HepG2 (cell line): ENCODE measurements around the gene SFT2D1. TPM values are rescaled to one million over a fixed set of nuclear protein-coding genes. Genes with fewer than 3 reads are reported as not detected.
"Not testable (repeated sequence)": the region's sequence is repeated elsewhere in the genome, so short reads cannot be mapped to it uniquely, and the experiment has no call there.

Experiments
- ATAC-seq: fragments of 200-7000 bp; cut with Tn5 transposase; 3 replicates; pipeline ENCODE4 v1.9.1; 2020; ENCODE audit warnings: mild to moderate bottlenecking, moderate library complexity
- BruUV-seq: library from RNA; stranded (reverse); fragments of 400-500 nt; replicated peaks from 2 replicates; lab custom pipeline; 2021; lab: Mats Ljungman, UMichigan
- CTCF ChIA-PET: fragments of 300-600 bp; formaldehyde crosslinking; extraction: SDS; loops from one replicate; lab custom pipeline; 2021; ENCODE audit warnings: low total read pairs, inconsistent platforms, low intra/inter-chr PET ratio; lab: Yijun Ruan, JAX
- POLR2A ChIA-PET: fragments of 350-600 bp; sonication (Branson Sonifier 250); formaldehyde crosslinking; loops from one replicate; lab custom pipeline; 2020; ENCODE audit warnings: antibody characterized with exemption, inconsistent platforms; lab: Yijun Ruan, JAX
- DNase-seq: peaks from one replicate; pipeline ENCODE4 v3.0.0-alpha.2; 2015; ENCODE audit warnings: low spot score
- FAIRE-seq: peaks from 3 replicates; lab custom pipeline; 2011; peaks lifted over from hg19 to GRCh38; lab: Jason Lieb, UNC
- H2AFZ ChIP-seq: one replicate; pipeline ENCODE4 v1.6.1; 2011; ENCODE audit warnings: low read length, inconsistent platforms
- H3K27ac ChIP-seq: fragments of 300-600 bp; 3 replicates; pipeline ENCODE4 v1.8.0; 2011; ENCODE audit warnings: mixed run types, mild to moderate bottlenecking, mixed read lengths, low read length, inconsistent platforms; ENCODE audit not compliant: insufficient read depth; ENCODE audit errors: extremely low read length
- H3K27me3 ChIP-seq, 2 experiments: fragments of 200-600 bp in 1 of 2; 2 replicates in 1 of 2; 3 replicates in 1 of 2; pipeline versions ENCODE4 v1.6.0 to v1.8.0; 2011; ENCODE audit warnings: low read length in 2 of 2, mild to moderate bottlenecking in 2 of 2, moderate library complexity in 2 of 2, inconsistent platforms in 1 of 2; ENCODE audit not compliant: insufficient read depth in 2 of 2, control insufficient read depth in 1 of 2
- H3K36me3 ChIP-seq, 2 experiments: fragments of 200-600 bp in 1 of 2; replicated peaks in 1 of 2; 2 replicates in 1 of 2; 3 replicates in 1 of 2; pipeline versions ENCODE4 v1.5.1 to v1.8.0; 2011; ENCODE audit warnings: low read length in 2 of 2, inconsistent platforms in 1 of 2; ENCODE audit not compliant: insufficient read depth in 2 of 2, control insufficient read depth in 1 of 2
- H3K4me1 ChIP-seq: 2 replicates; pipeline ENCODE4 v1.5.1; 2012; ENCODE audit warnings: low read length, inconsistent platforms; ENCODE audit not compliant: insufficient read depth
- H3K4me2 ChIP-seq: 2 replicates; pipeline ENCODE4 v1.6.0; 2011; ENCODE audit warnings: low read depth, low read length, inconsistent platforms
- H3K4me3 ChIP-seq, 3 experiments: fragments of 200-600 bp in 1 of 3; sonication (generic), shearing (Covaris generic) in 1 of 3; replicated peaks in 1 of 3; 2 replicates each; pipeline ENCODE4 v1.5.1; 2011 to 2016; ENCODE audit warnings: low read length in 3 of 3, inconsistent platforms in 2 of 3, low read depth in 2 of 3, mild to moderate bottlenecking in 2 of 3, control low read depth in 1 of 3, mixed read lengths in 1 of 3; ENCODE audit not compliant: insufficient read depth in 1 of 3
- H3K79me2 ChIP-seq: one replicate; pipeline ENCODE4 v1.6.1; 2011; ENCODE audit warnings: low read length, inconsistent platforms; ENCODE audit not compliant: insufficient read depth
- H3K9ac ChIP-seq: 2 replicates; pipeline ENCODE4 v1.6.0; 2011; ENCODE audit warnings: mild to moderate bottlenecking, low read depth, low read length, inconsistent platforms; ENCODE audit not compliant: insufficient read depth
- H3K9me3 ChIP-seq: 2 replicates; pipeline ENCODE4 v1.5.1; 2012; ENCODE audit warnings: mild to moderate bottlenecking, low read length
- H4K20me1 ChIP-seq: 2 replicates; pipeline ENCODE4 v1.6.0; 2011; ENCODE audit warnings: inconsistent platforms, mild to moderate bottlenecking, low read length, moderate library complexity; ENCODE audit not compliant: insufficient read depth
- CEBPG ChIP-seq: IDR thresholded peaks from 2 replicates; pipeline ENCODE4 v1.6.1; 2016
- FOSL2 ChIP-seq: sonication (generic); formaldehyde crosslinking; IDR thresholded peaks from 2 replicates; pipeline ENCODE4 v1.4.0; 2020; ENCODE audit warnings: missing genetic modification reagents
- FOXK2 ChIP-seq: fragments of 450-650 bp; IDR thresholded peaks from 2 replicates; pipeline ENCODE4 v1.6.1; 2016
- GABPA ChIP-seq, 2 experiments: IDR thresholded peaks; 2 replicates each; pipeline ENCODE4 v1.6.1; 2011 to 2016; ENCODE audit warnings: low read depth in 2 of 2, low read length in 1 of 2, missing biosample characterization in 1 of 2, missing genetic modification characterization in 1 of 2
- MED1 ChIP-seq: sonication (generic); formaldehyde crosslinking; IDR thresholded peaks from 2 replicates; pipeline ENCODE4 v1.4.0; 2020; ENCODE audit warnings: missing genetic modification reagents
- MED13 ChIP-seq: sonication (generic); formaldehyde crosslinking; IDR thresholded peaks from 2 replicates; pipeline ENCODE4 v1.5.0; 2020; ENCODE audit warnings: missing genetic modification reagents
- SMAD3 ChIP-seq: sonication (generic); formaldehyde crosslinking; IDR thresholded peaks from 2 replicates; pipeline ENCODE4 v1.4.0; 2020; ENCODE audit warnings: missing genetic modification reagents
- TBL1XR1 ChIP-seq: fragments of 150-350 bp; IDR thresholded peaks from 2 replicates; pipeline ENCODE4 v1.6.1; 2014; ENCODE audit warnings: borderline replicate concordance, low read length; ENCODE audit not compliant: partially characterized antibody
- ZBTB38 ChIP-seq: sonication (generic); formaldehyde crosslinking; IDR thresholded peaks from 2 replicates; pipeline ENCODE4 v1.5.1; 2020; ENCODE audit warnings: mild to moderate bottlenecking, missing genetic modification reagents
- ZMYM4 ChIP-seq: sonication (generic); formaldehyde crosslinking; IDR thresholded peaks from 2 replicates; pipeline ENCODE4 v1.8.1; 2023; ENCODE audit warnings: mild to moderate bottlenecking, missing genetic modification reagents
- WGBS: methylation state at CpG from one replicate; pipeline ENCODE4 v1.1.6; 2017; ENCODE audit warnings: low lambda C conversion rate; 5-methylcytosine and 5-hydroxymethylcytosine counted together
- in situ Hi-C: cut with HindIII; loops from 2 replicates; pipeline ENCODE4 v1.10.0; 2017; ENCODE audit warnings: low pct_unique_long_range_greater_than_20kb; ENCODE audit not compliant: extremely low pct_ligation_motif_present
- intact Hi-C: fragments of 100-400 bp; cut with micrococcal nuclease; formaldehyde crosslinking; loops from one replicate; pipeline ENCODE4 v1.10.0; 2022; ENCODE audit not compliant: unreplicated experiment
- polyA plus RNA-seq, 8 experiments: library from polyadenylated mRNA; depleted of rRNA in 3 of 8; stranded (reverse) in 7 of 8; unstranded in 1 of 8; fragments of >200 nt; fragmentation: Illumina TruSeq in 4 of 8; extraction: Trizol in 4 of 8; gene quantifications; 2 replicates each; pipeline versions ENCODE4 v1.2.1 to v1.2.3, GENCODE V29; 2011 to 2016; ENCODE audit warnings: low read depth in 4 of 8, missing spikeins in 1 of 8, mixed read lengths in 1 of 8; ENCODE audit not compliant: insufficient read depth in 1 of 8
- total RNA-seq, 5 experiments: library from RNA; depleted of rRNA; stranded (reverse); fragments of >200 nt; fragmentation: Illumina TruSeq; extraction: Trizol; gene quantifications; 2 replicates each; pipeline ENCODE4 v1.2.3, GENCODE V29; 2016; ENCODE audit warnings: low read depth in 1 of 5
- TF ChIP-seq, protein P1 (sequence below): sonication (generic); formaldehyde crosslinking; IDR thresholded peaks from 2 replicates; pipeline ENCODE4 v1.8.1; 2023; ENCODE audit warnings: mild to moderate bottlenecking, missing genetic modification reagents
- TF ChIP-seq, protein P2 (sequence below): sonication (generic); formaldehyde crosslinking; IDR thresholded peaks from 2 replicates; pipeline ENCODE4 v1.4.0; 2020; ENCODE audit warnings: mild to moderate bottlenecking, missing genetic modification reagents
- TF ChIP-seq, protein P3 (sequence below): sonication (generic); formaldehyde crosslinking; IDR thresholded peaks from 2 replicates; pipeline ENCODE4 v1.5.1; 2020; ENCODE audit warnings: mild to moderate bottlenecking, missing genetic modification reagents

SFT2D1 gene
- total and polyA plus RNA-seq, 2 of the 13 experiments (the other 11 are each of a cell fraction or from before 2014, with no cell fraction given), result 115 to 147 TPM

DNA sequence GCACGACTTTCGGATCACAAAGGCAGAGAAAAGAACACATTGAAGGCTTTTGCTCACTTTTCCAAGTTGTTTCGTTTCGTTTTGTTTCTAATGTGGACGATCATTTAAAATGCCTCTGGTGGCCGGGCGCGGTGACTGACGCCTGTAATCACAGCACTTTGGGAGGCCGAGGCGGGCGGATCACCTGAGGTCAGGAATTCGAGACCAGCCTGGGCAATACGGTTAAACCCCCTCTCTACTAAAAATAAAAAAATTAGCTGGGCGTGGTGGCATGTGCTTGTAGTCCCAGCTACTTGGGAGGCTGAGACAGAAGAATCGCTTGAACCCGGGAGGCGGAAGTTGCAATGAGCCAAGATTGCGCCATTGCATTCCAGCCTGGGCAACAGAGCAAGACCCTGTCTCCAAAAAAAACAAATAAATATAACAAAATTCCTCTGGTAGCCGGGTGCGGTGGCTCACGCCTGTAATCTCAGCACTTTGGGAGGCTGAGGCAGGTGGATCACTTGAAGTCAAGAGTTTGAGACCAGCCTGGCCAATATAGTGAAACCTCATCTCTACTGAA is 41.5 kb upstream of the SFT2D1 start:
- ChIA-PET CTCF (interaction anchor here (1.3 to 3.2 kb wide), 2 partner anchors 17 to 108 kb away, joined by 5 to 20 read pairs; no protein-coding TSS in a partner anchor), POLR2A (interaction anchor here (0.7 to 2.0 kb wide), 5 partner anchors 9 to 41 kb away, joined by 3 to 18 read pairs (median 9); partner anchors contain the start of gene SFT2D1)
- H2AFZ ChIP-seq; H3K27me3 ChIP-seq; FAIRE-seq; ATAC-seq; H3K9me3 ChIP-seq; H3K36me3 ChIP-seq; in situ Hi-C loops; DNase-seq; H4K20me1 ChIP-seq; BruUV-seq; TF ChIP-seq GABPA (IDR thresholded peaks at IDR 0.05; ENCODE audit: low read depth, low read length): not testable (repeated sequence)
- peaks cover 69% of the 10 kb centered on the region for H3K4me1 ChIP-seq
- intact Hi-C loops, result loop anchor here (1.0 to 5.0 kb wide), 4 partner anchors 17 to 107 kb away; partner anchors contain the start of gene SFT2D1
- WGBS, result 10% methylated on average over 22 of the region's 22 CpGs
- H3K9ac ChIP-seq, result peak overlapping the region; percentile 97
- H3K4me2 ChIP-seq, result peak overlapping the region; percentile 74
- peak overlapping the region; percentile 93 for H3K27ac ChIP-seq
- peaks cover 43% of the 10 kb centered on the region for H3K79me2 ChIP-seq
- H3K4me3 ChIP-seq, result peak overlapping the region; percentile 83 to 99 (median 98)
- TF ChIP-seq MED1 (CRISPR knock-in tag), result peak; percentile 37; the same call in 1 of the 2 replicates
- TF ChIP-seq TBL1XR1, result peak; percentile 19
- TF ChIP-seq, protein P1, sequence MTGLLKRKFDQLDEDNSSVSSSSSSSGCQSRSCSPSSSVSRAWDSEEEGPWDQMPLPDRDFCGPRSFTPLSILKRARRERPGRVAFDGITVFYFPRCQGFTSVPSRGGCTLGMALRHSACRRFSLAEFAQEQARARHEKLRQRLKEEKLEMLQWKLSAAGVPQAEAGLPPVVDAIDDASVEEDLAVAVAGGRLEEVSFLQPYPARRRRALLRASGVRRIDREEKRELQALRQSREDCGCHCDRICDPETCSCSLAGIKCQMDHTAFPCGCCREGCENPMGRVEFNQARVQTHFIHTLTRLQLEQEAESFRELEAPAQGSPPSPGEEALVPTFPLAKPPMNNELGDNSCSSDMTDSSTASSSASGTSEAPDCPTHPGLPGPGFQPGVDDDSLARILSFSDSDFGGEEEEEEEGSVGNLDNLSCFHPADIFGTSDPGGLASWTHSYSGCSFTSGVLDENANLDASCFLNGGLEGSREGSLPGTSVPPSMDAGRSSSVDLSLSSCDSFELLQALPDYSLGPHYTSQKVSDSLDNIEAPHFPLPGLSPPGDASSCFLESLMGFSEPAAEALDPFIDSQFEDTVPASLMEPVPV (CRISPR knock-in tag), result peak; percentile 56; the same call in 1 of the 2 replicates
- TF ChIP-seq FOXK2, result peak; percentile 28; the same call in 1 of the 2 replicates
- peak; percentile 11; the same call in 1 of the 2 replicates for TF ChIP-seq FOSL2 (CRISPR knock-in tag)
- peak; percentile 67; the same call in 1 of the 2 replicates for TF ChIP-seq ZMYM4 (CRISPR knock-in tag)
- peak; percentile 78 for TF ChIP-seq SMAD3 (CRISPR knock-in tag)
- peak; percentile 23; the same call in 1 of the 2 replicates for TF ChIP-seq GABPA (CRISPR knock-in tag; IDR thresholded peaks at IDR 0.05; ENCODE audit: low read depth)
- TF ChIP-seq, protein P2, sequence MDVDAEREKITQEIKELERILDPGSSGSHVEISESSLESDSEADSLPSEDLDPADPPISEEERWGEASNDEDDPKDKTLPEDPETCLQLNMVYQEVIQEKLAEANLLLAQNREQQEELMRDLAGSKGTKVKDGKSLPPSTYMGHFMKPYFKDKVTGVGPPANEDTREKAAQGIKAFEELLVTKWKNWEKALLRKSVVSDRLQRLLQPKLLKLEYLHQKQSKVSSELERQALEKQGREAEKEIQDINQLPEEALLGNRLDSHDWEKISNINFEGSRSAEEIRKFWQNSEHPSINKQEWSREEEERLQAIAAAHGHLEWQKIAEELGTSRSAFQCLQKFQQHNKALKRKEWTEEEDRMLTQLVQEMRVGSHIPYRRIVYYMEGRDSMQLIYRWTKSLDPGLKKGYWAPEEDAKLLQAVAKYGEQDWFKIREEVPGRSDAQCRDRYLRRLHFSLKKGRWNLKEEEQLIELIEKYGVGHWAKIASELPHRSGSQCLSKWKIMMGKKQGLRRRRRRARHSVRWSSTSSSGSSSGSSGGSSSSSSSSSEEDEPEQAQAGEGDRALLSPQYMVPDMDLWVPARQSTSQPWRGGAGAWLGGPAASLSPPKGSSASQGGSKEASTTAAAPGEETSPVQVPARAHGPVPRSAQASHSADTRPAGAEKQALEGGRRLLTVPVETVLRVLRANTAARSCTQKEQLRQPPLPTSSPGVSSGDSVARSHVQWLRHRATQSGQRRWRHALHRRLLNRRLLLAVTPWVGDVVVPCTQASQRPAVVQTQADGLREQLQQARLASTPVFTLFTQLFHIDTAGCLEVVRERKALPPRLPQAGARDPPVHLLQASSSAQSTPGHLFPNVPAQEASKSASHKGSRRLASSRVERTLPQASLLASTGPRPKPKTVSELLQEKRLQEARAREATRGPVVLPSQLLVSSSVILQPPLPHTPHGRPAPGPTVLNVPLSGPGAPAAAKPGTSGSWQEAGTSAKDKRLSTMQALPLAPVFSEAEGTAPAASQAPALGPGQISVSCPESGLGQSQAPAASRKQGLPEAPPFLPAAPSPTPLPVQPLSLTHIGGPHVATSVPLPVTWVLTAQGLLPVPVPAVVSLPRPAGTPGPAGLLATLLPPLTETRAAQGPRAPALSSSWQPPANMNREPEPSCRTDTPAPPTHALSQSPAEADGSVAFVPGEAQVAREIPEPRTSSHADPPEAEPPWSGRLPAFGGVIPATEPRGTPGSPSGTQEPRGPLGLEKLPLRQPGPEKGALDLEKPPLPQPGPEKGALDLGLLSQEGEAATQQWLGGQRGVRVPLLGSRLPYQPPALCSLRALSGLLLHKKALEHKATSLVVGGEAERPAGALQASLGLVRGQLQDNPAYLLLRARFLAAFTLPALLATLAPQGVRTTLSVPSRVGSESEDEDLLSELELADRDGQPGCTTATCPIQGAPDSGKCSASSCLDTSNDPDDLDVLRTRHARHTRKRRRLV (CRISPR knock-in tag), result peak; percentile 51; the same call in 1 of the 2 replicates
- TF ChIP-seq ZBTB38 (CRISPR knock-in tag), result 0 out of 2 replicates have a peak, but pooled peaks have one; percentile 78
- TF ChIP-seq MED13 (CRISPR knock-in tag), result peak; percentile 53; the same call in 1 of the 2 replicates
- TF ChIP-seq, protein P3, sequence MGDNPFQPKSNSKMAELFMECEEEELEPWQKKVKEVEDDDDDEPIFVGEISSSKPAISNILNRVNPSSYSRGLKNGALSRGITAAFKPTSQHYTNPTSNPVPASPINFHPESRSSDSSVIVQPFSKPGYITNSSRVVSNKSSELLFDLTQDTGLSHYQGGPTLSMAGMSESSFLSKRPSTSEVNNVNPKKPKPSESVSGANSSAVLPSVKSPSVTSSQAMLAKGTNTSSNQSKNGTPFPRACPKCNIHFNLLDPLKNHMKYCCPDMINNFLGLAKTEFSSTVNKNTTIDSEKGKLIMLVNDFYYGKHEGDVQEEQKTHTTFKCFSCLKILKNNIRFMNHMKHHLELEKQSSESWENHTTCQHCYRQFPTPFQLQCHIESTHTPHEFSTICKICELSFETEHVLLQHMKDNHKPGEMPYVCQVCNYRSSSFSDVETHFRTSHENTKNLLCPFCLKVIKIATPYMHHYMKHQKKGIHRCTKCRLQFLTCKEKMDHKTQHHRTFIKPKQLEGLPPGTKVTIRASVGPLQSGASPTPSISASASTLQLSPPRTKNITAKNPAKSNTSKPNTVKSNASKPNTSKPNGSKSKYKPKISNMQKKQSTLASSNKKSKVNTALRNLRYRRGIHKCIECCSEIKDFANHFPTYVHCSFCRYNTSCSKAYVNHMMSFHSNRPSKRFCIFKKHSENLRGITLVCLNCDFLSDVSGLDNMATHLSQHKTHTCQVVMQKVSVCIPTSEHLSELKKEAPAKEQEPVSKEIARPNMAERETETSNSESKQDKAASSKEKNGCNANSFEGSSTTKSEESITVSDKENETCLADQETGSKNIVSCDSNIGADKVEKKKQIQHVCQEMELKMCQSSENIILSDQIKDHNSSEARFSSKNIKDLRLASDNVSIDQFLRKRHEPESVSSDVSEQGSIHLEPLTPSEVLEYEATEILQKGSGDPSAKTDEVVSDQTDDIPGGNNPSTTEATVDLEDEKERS, result peak; percentile 43; the same call in 1 of the 2 replicates
- TF ChIP-seq CEBPG (CRISPR knock-in tag), result peak; percentile 89
